Esophagus mucosa (tissue), 1 donor: ENCODE results near the gene UQCRC1. TPM values are rescaled to one million over a fixed set of nuclear protein-coding genes. Genes with fewer than 3 reads are reported as not detected.
"Not testable (repeated sequence)": the region's sequence is repeated elsewhere in the genome, so short reads cannot be mapped to it uniquely, and the experiment has no call there.

Experiments
- ATAC-seq: fragments of 200-7000 bp; cut with Tn5 transposase; one replicate; pipeline ENCODE4 v1.9.1; 2020
- total RNA-seq: library from RNA; stranded (reverse); gene quantifications from one replicate; pipeline ENCODE4 v1.2.4, GENCODE V29; 2023
- donor health status: DM: yes; HTN: yes; CAD: no.

Gene UQCRC1
- total RNA-seq, 1 donor from 2014 or later: 258 TPM

DNA sequence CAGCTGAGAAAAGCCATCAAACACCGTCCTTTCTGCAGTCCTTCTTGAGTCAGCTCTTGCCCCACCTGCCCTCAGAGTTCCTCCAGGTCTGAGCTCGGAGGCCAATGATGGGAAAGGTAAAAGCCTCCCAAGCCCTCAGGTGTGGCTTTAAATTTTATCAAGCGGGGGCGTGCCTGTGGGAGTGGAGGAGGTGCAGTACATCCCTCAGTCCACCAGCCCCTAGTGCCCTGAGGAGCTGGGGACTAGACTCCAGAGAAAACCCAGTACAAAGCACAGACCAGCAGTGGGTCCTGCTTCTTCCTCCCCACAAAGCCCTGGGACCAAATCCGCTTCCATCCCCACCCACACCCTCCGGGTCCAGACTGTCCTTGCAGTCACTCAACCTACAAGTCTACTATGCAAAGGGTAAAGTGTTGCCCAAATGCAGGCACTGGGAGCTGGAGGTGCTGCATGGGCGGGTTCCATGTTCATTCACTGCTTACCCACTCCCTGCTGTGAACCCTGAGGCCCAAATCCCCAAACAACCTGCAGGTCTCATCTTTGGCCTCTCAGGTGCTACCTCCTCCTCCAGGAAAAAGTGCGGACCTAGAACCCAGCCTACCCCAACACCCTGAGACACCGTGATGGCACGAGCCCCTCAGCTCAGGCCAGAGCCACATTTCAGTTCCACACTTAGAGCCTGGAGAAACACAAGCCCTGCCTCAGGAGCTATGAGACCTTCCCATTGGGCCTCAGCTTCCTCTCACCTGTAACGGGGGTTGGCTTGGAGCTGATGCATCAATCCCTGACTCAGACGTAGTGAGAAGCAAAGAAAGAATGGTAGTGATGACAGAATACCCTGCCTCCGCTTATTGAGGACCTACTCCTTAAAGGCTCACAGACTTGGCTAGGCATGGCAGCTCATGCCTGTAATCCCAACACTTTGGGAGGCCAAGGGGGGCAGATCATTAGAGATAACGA lies 55.3 kb downstream of the UQCRC1 start:
- ATAC-seq: no peak

DNA sequence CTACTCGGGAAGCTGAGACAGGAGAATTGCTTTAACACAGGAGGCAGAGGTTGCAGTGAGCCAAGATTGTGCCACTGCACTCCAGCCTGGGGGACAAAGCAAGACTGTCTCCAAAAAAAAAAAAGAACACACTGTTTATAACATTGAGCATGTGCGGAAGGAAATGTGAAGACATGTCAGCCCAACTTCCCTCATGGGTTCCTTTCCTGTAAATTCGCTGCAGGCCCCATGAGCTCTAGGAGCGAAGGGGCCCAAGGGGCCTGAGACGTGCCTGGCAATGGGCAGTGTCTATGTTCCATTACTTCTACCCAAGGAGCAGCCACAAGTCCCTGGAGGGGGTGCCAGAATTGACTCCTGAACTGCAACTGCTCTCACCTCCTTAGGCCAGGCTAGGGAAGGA lies 56.1 kb downstream of the UQCRC1 start:
- ATAC-seq: no peak

DNA sequence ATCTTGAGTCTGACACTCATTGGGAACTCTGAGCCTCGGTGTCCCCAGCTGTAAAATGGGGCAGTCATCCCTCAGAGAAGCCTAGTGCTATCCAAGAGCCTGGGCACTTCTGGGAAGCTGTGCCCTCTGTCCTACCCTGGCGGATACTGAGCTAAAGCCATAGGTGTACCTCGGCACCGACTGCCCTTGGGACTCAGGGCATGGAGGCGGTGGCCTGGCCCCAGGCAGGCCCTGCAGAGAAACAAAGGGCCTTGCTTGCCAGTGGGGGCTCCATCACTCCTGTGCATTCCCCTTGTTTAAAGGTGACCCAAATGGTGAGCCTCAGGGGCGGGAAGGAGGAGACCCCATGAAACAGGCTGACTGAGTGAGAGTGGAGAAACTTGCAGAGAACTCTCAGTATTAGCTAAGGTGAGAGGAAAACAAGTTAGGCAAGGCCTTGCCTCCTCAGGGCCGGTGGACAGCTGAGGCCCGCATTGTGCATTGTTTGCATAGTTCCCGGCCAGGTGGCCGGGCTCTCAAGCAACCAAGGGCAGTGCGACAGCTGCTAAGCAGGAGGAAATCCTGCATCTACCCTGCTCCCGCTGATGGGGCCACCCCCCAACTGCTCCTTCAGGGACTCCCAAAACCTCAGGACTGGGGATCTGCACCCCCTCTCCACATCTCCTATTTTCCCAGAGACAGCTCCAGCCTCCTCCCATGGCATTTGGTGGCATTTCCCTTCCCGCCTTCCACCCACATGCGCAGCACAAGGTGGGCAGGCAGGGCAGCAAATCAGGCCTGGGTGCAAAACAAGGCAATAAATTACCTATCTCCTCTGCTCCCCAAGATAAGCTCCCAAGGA lies 57.1 kb downstream of the UQCRC1 start:
- no peak for ATAC-seq

DNA sequence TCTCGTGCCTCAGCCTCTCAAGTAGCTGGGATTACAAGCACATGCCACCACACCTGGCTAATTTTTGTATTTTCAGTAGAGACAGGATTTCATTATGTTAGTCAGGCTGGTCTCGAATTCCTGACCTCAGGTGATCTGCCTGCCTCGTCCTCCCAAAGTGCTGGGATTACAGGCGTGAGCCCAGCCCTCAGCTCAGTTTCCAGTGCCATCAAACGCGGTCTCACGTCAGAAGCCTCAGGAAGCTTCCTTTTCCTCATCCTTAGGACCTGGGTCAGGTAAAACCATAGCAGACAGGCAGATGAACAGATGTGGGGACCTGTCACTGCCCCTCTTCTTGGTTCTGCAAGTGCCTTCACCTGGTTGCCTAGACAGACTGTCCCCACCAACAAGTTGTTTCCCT lies 57.8 kb downstream of the UQCRC1 start:
- not testable (repeated sequence) for ATAC-seq

Other genes starting within 250 kb of the UQCRC1 start
- gene FBXW12, start 237.4 kb downstream of the UQCRC1 start, total RNA-seq: not detected
- 62.0 TPM for gene PLXNB1, start 179.6 kb downstream of the UQCRC1 start, total RNA-seq
- gene CCDC51, start 169.5 kb downstream of the UQCRC1 start, total RNA-seq: 15.3 TPM
- 244 TPM for gene TMA7, start 169.4 kb downstream of the UQCRC1 start, total RNA-seq
- gene ATRIP, start 162.9 kb downstream of the UQCRC1 start, total RNA-seq: 6.3 TPM
- 210 TPM for gene SHISA5, start 105.5 kb downstream of the UQCRC1 start, total RNA-seq
- 8.3 TPM for gene PFKFB4, start 52.8 kb downstream of the UQCRC1 start, total RNA-seq
- 2.2 TPM for gene UCN2, start 45.9 kb downstream of the UQCRC1 start, total RNA-seq
- 86.4 TPM for gene COL7A1, start 14.3 kb downstream of the UQCRC1 start, total RNA-seq
- gene TMEM89, start 12.1 kb upstream of the UQCRC1 start, total RNA-seq: not detected
- gene SLC26A6, start 25.8 kb upstream of the UQCRC1 start, total RNA-seq: 7.9 TPM
- gene CELSR3, start 53.2 kb upstream of the UQCRC1 start, total RNA-seq: 0.88 TPM
- 12.6 TPM for gene NCKIPSD, start 76.3 kb upstream of the UQCRC1 start, total RNA-seq
- gene IP6K2, start 107.6 kb upstream of the UQCRC1 start, total RNA-seq: 53.1 TPM
- 46.3 TPM for gene PRKAR2A, start 238.2 kb upstream of the UQCRC1 start, total RNA-seq